Left ventricle myocardium inferior (tissue), 1 donor: ENCODE results near the gene CCDC112. TPM values are rescaled to one million over a fixed set of nuclear protein-coding genes. Genes with fewer than 3 reads are reported as not detected.
"Not testable (repeated sequence)": the region's sequence is repeated elsewhere in the genome, so short reads cannot be mapped to it uniquely, and the experiment has no call there.

Source experiments
- DNase-seq: peaks from one replicate; pipeline ENCODE4 v3.0.0-alpha.2; 2020
- H3K27ac ChIP-seq: fragments of 200-600 bp; replicated peaks from 2 replicates; pipeline ENCODE4 v1.8.0; 2021
- H3K27me3 ChIP-seq: fragments of 200-600 bp; 2 replicates; pipeline ENCODE4 v1.8.0; 2021; ENCODE audit warnings: low read depth
- H3K36me3 ChIP-seq: fragments of 200-600 bp; 2 replicates; pipeline ENCODE4 v1.8.0; 2021
- H3K4me1 ChIP-seq: fragments of 200-600 bp; 2 replicates; pipeline ENCODE4 v1.8.0; 2021
- H3K4me3 ChIP-seq: fragments of 200-600 bp; 2 replicates; pipeline ENCODE4 v1.8.0; 2021; ENCODE audit warnings: mild to moderate bottlenecking, moderate library complexity
- H3K9me3 ChIP-seq: fragments of 200-600 bp; replicated peaks from 2 replicates; pipeline ENCODE4 v1.8.0; 2021
- CTCF ChIP-seq: fragments of 200-600 bp; IDR thresholded peaks from 2 replicates; pipeline ENCODE4 v1.8.0; 2021; ENCODE audit warnings: antibody characterized with exemption, mild to moderate bottlenecking, borderline replicate concordance
- intact Hi-C: fragments of 100-400 bp; cut with micrococcal nuclease; formaldehyde crosslinking; loops from one replicate; pipeline ENCODE4 v1.11.0; 2022
- total RNA-seq: library from RNA; stranded (reverse); fragmentation: NEBNext Ultra II Directional; extraction: Animal tissue kit (Norgen Biotek cat#: 25700); gene quantifications from one replicate; pipeline ENCODE4 v1.2.1, GENCODE V29; 2021
- donor health status: DM: no; HTN: yes; CAD: no; lungs with severe emphysema.

Gene CCDC112
- total RNA-seq, 1 donor from 2014 or later, result 5.3 TPM

GRCh38 chr5:115335301-115335700 is 38.8 kb upstream of the CCDC112 start:
- intact Hi-C loops, result no loop called here
- no peaks in the 10 kb centered on the region for H3K36me3 ChIP-seq
- no peaks in the 10 kb centered on the region for H3K27me3 ChIP-seq
- no peaks in the 10 kb centered on the region for H3K4me1 ChIP-seq
- H3K4me3 ChIP-seq, result no peak overlapping the region
- H3K9me3 ChIP-seq, result no peaks in the 10 kb centered on the region
- no peak for DNase-seq
- no peak for TF ChIP-seq CTCF
- H3K27ac ChIP-seq, result no peak overlapping the region

DNA sequence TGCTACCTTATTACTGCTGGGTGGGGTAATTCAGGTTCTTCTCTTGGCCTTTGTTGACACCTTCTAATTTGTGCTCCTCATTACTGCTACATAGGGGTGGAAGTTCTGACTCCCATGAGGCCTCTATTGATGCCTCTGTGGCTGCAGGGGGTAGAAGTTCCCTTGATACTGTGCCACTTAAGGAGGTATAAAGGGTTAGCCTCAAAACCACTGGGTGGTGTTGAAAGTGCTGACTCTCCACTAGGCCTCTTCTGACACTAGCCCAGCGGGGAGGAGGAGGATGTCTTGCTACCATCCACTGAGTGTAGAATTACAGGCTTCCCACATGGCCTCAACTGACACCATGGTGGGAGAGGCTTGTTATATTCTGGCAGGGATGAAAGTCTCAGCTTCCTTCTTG is 36.7 kb upstream of the CCDC112 start:
- intact Hi-C loops, result no loop called here
- Histone ChIP-seq H3K27ac (no peak overlapping the region), H3K27me3 (no peaks in the 10 kb centered on the region), H3K9me3 (no peaks in the 10 kb centered on the region), H3K36me3 (no peaks in the 10 kb centered on the region), H3K4me3 (no peak overlapping the region), H3K4me1 (no peaks in the 10 kb centered on the region)
- DNase-seq, result no peak
- no peak for TF ChIP-seq CTCF

DNA sequence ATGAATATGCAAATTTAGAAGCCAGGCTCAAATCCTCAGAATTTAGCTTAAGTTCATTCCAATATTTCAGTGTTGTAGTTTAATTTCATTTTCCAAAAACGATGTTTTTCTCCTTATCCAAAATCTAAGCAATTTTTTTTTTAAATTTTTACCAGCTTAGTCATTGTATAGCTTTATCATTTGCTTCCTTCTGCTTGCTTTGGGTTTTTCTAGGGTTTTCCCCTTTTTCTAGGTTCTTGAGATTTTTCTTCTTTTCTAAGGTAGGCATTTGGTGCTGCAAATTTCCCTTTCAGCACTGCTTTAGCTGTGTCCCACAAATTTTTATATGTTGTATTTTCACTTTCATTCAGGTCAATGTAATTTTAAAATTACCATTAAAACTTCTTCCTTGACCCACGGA is 34.4 kb upstream of the CCDC112 start:
- no peaks in the 10 kb centered on the region for H3K27me3 ChIP-seq
- no peak for DNase-seq
- no peaks in the 10 kb centered on the region for H3K36me3 ChIP-seq
- H3K4me3 ChIP-seq, result no peak overlapping the region
- intact Hi-C loops, result no loop called here
- no peaks in the 10 kb centered on the region for H3K9me3 ChIP-seq
- TF ChIP-seq CTCF, result no peak
- no peak overlapping the region for H3K27ac ChIP-seq
- peaks cover 4% of the 10 kb centered on the region for H3K4me1 ChIP-seq

DNA sequence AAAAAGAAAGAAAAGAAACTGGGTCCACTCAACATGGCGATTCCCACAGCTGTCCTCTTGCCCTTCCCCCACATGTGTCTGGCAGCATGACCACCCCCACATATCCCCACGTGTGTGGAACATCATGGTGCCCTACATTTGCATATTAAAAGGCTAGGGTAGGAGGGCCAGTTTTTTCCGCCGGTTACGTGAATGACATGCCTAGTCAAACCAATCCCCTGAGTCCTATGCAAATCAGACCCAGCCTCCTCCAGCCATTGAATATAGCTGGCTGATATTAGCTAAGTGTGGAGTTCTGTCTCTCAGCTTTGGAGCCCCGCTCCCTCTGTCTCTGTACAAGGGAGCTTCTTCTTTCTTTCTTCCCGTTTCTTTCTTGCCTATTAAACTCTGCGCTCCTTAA is 33.0 kb upstream of the CCDC112 start:
- no peak overlapping the region for H3K27ac ChIP-seq
- H3K4me1 ChIP-seq, result peaks cover 18% of the 10 kb centered on the region
- H3K9me3 ChIP-seq, result no peaks in the 10 kb centered on the region
- DNase-seq, result no peak
- intact Hi-C loops, result no loop called here
- TF ChIP-seq CTCF, result no peak
- no peak overlapping the region for H3K4me3 ChIP-seq
- no peaks in the 10 kb centered on the region for H3K27me3 ChIP-seq
- H3K36me3 ChIP-seq, result no peaks in the 10 kb centered on the region

- peaks cover 18% of the 10 kb centered on the region for H3K4me1 ChIP-seq
- DNase-seq, H3K27me3 ChIP-seq, H3K27ac ChIP-seq, H3K4me3 ChIP-seq, intact Hi-C loops, H3K36me3 ChIP-seq, H3K9me3 ChIP-seq: not testable (repeated sequence)
These were observed 32.3 kb upstream of the CCDC112 start for GRCh38 chr5:115328617-115329274.

- Histone ChIP-seq H3K4me1 (peaks cover 18% of the 10 kb centered on the region), H3K27ac (peak overlapping the region; percentile 80), H3K27me3 (no peaks in the 10 kb centered on the region), H3K36me3 (no peaks in the 10 kb centered on the region), H3K4me3 (no peak overlapping the region), H3K9me3 (no peaks in the 10 kb centered on the region)
- DNase-seq, result no peak
- no peak for TF ChIP-seq CTCF
- intact Hi-C loops, result no loop called here
These were observed 29.0 kb upstream of the CCDC112 start for GRCh38 chr5:115325296-115325959.
